HG03432 (cell line): ENCODE results near the gene TRPV2.

Source experiments
- ATAC-seq: cut with Tn5 transposase; IDR thresholded peaks from one replicate; pipeline ENCODE4 v1.9.1; 2021; ENCODE audit warnings: mild to moderate bottlenecking, moderate library complexity; ENCODE audit not compliant: unreplicated experiment

The TRPV2 gene

GRCh38 chr17:16472539-16472938 is 57.2 kb downstream of the TRPV2 start:
- ATAC-seq, result no peak

GRCh38 chr17:16473044-16474011 is 58.0 kb downstream of the TRPV2 start:
- no peak for ATAC-seq

- no peak for ATAC-seq
Measured at GRCh38 chr17:16474012-16474725, 58.8 kb downstream of the TRPV2 start.

GRCh38 chr17:16475179-16475704 is 59.9 kb downstream of the TRPV2 start:
- no peak for ATAC-seq

- ATAC-seq, result no peak
Measured at GRCh38 chr17:16477255-16477654, 61.9 kb downstream of the TRPV2 start.

GRCh38 chr17:16477666-16478065 is 62.3 kb downstream of the TRPV2 start:
- no peak for ATAC-seq

GRCh38 chr17:16478649-16479048 is 63.3 kb downstream of the TRPV2 start:
- no peak for ATAC-seq

- ATAC-seq, result no peak
Measured at GRCh38 chr17:16479264-16479663, 63.9 kb downstream of the TRPV2 start.

GRCh38 chr17:16480995-16481394 is 65.6 kb downstream of the TRPV2 start:
- ATAC-seq, result no peak

GRCh38 chr17:16482253-16482652 is 66.9 kb downstream of the TRPV2 start:
- ATAC-seq, result no peak

GRCh38 chr17:16483021-16483645 is 67.8 kb downstream of the TRPV2 start:
- no peak for ATAC-seq

GRCh38 chr17:16484445-16485175 is 69.2 kb downstream of the TRPV2 start:
- no peak for ATAC-seq
